Ishikawa (cell line): ENCODE data around the gene KRT81.

Source experiments
- CREB1 ChIP-seq: IDR thresholded peaks from 2 replicates; pipeline ENCODE4 v1.6.1; 2012; ENCODE audit warnings: low read depth
- EGR1 ChIP-seq: IDR thresholded peaks from 2 replicates; pipeline ENCODE4 v1.6.1; 2012
- EP300 ChIP-seq: IDR thresholded peaks from 2 replicates; pipeline ENCODE4 v1.6.1; 2012; ENCODE audit warnings: borderline replicate concordance
- NFIC ChIP-seq: IDR thresholded peaks from 2 replicates; pipeline ENCODE4 v1.6.1; 2012
- TAF1 ChIP-seq: IDR thresholded peaks from 2 replicates; pipeline ENCODE4 v1.6.1; 2012; ENCODE audit warnings: low read depth, mild to moderate bottlenecking
- TCF12 ChIP-seq: IDR thresholded peaks from 2 replicates; pipeline ENCODE4 v1.6.1; 2012; ENCODE audit warnings: low read depth
- YY1 ChIP-seq: IDR thresholded peaks from 2 replicates; pipeline ENCODE4 v1.6.1; 2012; ENCODE audit warnings: low read depth
- ZBTB7A ChIP-seq: IDR thresholded peaks from 2 replicates; pipeline ENCODE4 v1.6.1; 2012; ENCODE audit warnings: low read depth
- TF ChIP-seq, protein P1 (sequence below): IDR thresholded peaks from 2 replicates; pipeline ENCODE4 v1.6.1; 2012

DNA sequence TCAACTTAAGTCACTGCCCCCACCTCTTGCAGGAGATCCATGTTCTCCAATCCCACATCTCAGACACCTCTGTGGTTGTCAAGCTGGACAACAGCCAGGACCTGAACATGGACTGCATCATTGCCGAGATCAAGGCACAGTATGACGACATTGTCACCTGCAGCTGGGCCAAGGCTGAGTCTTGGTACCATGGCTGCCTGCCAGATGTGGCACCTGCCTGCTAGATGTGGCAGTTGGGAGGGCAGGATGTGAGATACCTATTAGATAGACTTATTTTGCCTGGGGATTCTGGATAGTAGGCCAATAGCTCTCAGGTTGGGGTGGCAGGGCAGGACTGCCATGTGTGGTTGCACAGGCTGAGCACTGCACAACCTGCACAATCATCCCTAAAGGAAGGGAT is 24.8 kb downstream of the KRT81 start:
- no peak for TF ChIP-seq EGR1
- TF ChIP-seq YY1, result no peak
- no peak for TF ChIP-seq ZBTB7A
- no peak for TF ChIP-seq NFIC
- TF ChIP-seq, protein P1, sequence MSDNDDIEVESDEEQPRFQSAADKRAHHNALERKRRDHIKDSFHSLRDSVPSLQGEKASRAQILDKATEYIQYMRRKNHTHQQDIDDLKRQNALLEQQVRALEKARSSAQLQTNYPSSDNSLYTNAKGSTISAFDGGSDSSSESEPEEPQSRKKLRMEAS, result no peak
- TF ChIP-seq TCF12, result no peak
- TF ChIP-seq CREB1, result no peak
- TF ChIP-seq EP300, result no peak
- TF ChIP-seq TAF1, result no peak
